ENCODE results near the gene GRIA4. TPM values are rescaled to one million over a fixed set of nuclear protein-coding genes. Genes with fewer than 3 reads are reported as not detected.

The GRIA4 gene
- total and polyA plus RNA-seq, 2 of the 13 experiments (the other 11 are each of a cell fraction or from before 2014, with no cell fraction given) = not detected

DNA sequence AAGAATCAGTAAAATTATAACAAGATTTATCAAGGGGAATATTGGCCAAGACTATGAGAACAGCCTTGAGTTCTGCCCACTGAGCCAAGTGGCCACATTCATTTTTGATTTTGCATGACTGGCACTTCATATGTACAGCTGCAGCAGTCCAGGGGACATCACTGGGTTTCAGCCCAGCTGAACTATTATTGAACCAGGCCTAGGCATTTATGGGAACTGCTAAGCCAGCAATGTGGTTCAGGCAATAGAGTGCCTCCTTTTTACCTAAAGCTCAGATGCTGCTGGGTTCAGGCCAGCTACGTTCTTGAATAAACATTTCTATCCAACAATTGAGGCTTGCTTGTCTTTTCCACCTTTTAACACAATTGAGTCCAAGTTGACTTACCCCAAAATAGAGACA, 215.3 kb downstream of the GRIA4 start:
- intact Hi-C loops (cut with micrococcal nuclease; ENCODE audit: unreplicated experiment) (no loop called here), in situ Hi-C loops (cut with HindIII; ENCODE audit: extremely low pct_ligation_motif_present, low pct_unique_long_range_greater_than_20kb) (no loop called here)
- TF ChIP-seq, protein P1, sequence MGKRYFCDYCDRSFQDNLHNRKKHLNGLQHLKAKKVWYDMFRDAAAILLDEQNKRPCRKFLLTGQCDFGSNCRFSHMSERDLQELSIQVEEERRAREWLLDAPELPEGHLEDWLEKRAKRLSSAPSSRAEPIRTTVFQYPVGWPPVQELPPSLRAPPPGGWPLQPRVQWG (CRISPR knock-in tag; IDR thresholded peaks at IDR 0.05; ENCODE audit: borderline replicate concordance, low read depth) = no peak
- TF ChIP-seq NCOA2 (CRISPR knock-in tag; IDR thresholded peaks at IDR 0.05) (no peak), ATF7-NPFF (CRISPR knock-in tag; IDR thresholded peaks at IDR 0.05; ENCODE audit: low read depth) (no peak), NFIB (CRISPR knock-in tag; IDR thresholded peaks at IDR 0.05; ENCODE audit: borderline replicate concordance) (no peak), THAP11 (CRISPR knock-in tag; IDR thresholded peaks at IDR 0.05) (no peak), HNRNPLL (IDR thresholded peaks at IDR 0.05; ENCODE audit: low read depth, low read length, poor library complexity, severe bottlenecking) (no peak), NONO (IDR thresholded peaks at IDR 0.05) (no peak), NONO (CRISPR knock-in tag; conservative IDR thresholded peaks at IDR 0.05) (no peak), ZNF605 (CRISPR knock-in tag; IDR thresholded peaks at IDR 0.05) (no peak), ZNF296 (CRISPR knock-in tag; conservative IDR thresholded peaks at IDR 0.05) (no peak), ZSCAN12 (CRISPR knock-in tag; IDR thresholded peaks at IDR 0.05) (no peak), ZNF615 (CRISPR knock-in tag; IDR thresholded peaks at IDR 0.05; ENCODE audit: borderline replicate concordance) (no peak)
- no peaks in the 10 kb centered on the region for H3K79me2 ChIP-seq (ENCODE audit: insufficient read depth, low read length)
- 0% methylated on average over 1 of the region's 1 CpG for WGBS (ENCODE audit: low lambda C conversion rate)
- ChIA-PET POLR2A (no interaction called here), CTCF (ENCODE audit: low intra/inter-chr PET ratio, low total read pairs) (no interaction called here)
- no peaks in the 10 kb centered on the region for H3K36me3 ChIP-seq (replicated peaks in 1 of 2; ENCODE audit: control insufficient read depth in 1 of 2, insufficient read depth in 2 of 2, low read length in 2 of 2)
- H3K9ac ChIP-seq (ENCODE audit: insufficient read depth, low read depth, low read length) = no peak overlapping the region
- H3K27me3 ChIP-seq (ENCODE audit: control insufficient read depth in 1 of 2, insufficient read depth in 2 of 2, low read length in 2 of 2) = no peaks in the 10 kb centered on the region
- no peaks in the 10 kb centered on the region for H3K4me1 ChIP-seq (ENCODE audit: insufficient read depth, low read length)
- H4K20me1 ChIP-seq (ENCODE audit: insufficient read depth, low read length) = no peaks in the 10 kb centered on the region
- no peak for ATAC-seq
- no peaks in the 10 kb centered on the region for H3K9me3 ChIP-seq (ENCODE audit: low read length)
- no peak for DNase-seq (ENCODE audit: low spot score)
- no peak overlapping the region for H3K4me3 ChIP-seq (replicated peaks in 1 of 3; ENCODE audit: insufficient read depth in 1 of 3, low read depth in 2 of 3, low read length in 3 of 3)
- no TSS peak for BruUV-seq (replicated peaks)
- H2AFZ ChIP-seq (ENCODE audit: low read length) = no peak overlapping the region
- FAIRE-seq = no peak
- no peak overlapping the region for H3K4me2 ChIP-seq (ENCODE audit: low read depth, low read length)
- H3K27ac ChIP-seq (ENCODE audit: extremely low read length, insufficient read depth, low read length) = no peak overlapping the region
